Measurements from ENCODE around the gene PKDCC.

Gene PKDCC, protein sequence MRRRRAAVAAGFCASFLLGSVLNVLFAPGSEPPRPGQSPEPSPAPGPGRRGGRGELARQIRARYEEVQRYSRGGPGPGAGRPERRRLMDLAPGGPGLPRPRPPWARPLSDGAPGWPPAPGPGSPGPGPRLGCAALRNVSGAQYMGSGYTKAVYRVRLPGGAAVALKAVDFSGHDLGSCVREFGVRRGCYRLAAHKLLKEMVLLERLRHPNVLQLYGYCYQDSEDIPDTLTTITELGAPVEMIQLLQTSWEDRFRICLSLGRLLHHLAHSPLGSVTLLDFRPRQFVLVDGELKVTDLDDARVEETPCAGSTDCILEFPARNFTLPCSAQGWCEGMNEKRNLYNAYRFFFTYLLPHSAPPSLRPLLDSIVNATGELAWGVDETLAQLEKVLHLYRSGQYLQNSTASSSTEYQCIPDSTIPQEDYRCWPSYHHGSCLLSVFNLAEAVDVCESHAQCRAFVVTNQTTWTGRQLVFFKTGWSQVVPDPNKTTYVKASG

GRCh38 chr2:42047488-42048298 is at the start of gene PKDCC:
Gene PKDCC (plus strand): TSS chr2:42048021. CDS start chr2:42048200, 179 bp downstream.
- TF ChIP-seq CTCF (IDR thresholded peaks at IDR 0.05; ENCODE audit: insufficient read depth, low read depth, low read length, missing control alignments), result no peak
- no peak within 1 kb of the TSS for H3K4me3 ChIP-seq (ENCODE audit: low read length)
- DNase-seq (ENCODE audit: low read depth), result peak; percentile 47

GRCh38 chr2:41998186-41999127 is 49.4 kb upstream of the PKDCC start:
- DNase-seq (ENCODE audit: low read depth), result no peak
- H3K4me3 ChIP-seq (ENCODE audit: low read length), result no peak overlapping the region
- no peak for TF ChIP-seq CTCF (IDR thresholded peaks at IDR 0.05; ENCODE audit: insufficient read depth, low read depth, low read length, missing control alignments)

GRCh38 chr2:41999128-41999480 is 48.7 kb upstream of the PKDCC start:
- DNase-seq (ENCODE audit: low read depth), result no peak
- no peak for TF ChIP-seq CTCF (IDR thresholded peaks at IDR 0.05; ENCODE audit: insufficient read depth, low read depth, low read length, missing control alignments)
- H3K4me3 ChIP-seq (ENCODE audit: low read length), result no peak overlapping the region

- no peak for DNase-seq (ENCODE audit: low read depth)
- H3K4me3 ChIP-seq (ENCODE audit: low read length), result no peak overlapping the region
- no peak for TF ChIP-seq CTCF (IDR thresholded peaks at IDR 0.05; ENCODE audit: insufficient read depth, low read depth, low read length, missing control alignments)
Measured at GRCh38 chr2:41999592-42000281, 48.1 kb upstream of the PKDCC start.

DNA sequence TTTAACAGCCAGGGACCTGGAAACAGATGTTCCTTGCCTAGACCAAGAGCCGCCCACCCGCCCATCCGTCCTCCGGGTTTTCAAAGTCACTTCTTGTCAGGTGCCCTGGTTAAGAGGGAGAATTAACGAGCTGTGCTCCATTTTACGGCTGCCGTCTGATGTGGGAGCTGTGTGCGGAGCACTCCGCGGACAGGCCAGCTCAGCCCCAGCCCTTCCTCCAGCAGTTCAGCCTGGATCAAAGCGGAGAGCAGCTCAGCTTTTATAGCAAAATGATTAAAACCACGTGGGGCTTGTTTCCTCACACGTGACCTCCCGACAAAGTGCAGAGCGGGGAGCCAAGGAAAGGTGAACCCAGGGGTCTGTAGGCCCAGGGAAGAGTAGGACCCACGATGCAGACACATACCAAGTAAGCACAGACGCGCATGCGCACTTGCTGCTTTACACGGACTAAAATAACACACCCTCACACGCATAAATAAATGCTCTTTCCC is 46.1 kb upstream of the PKDCC start:
- H3K4me3 ChIP-seq (ENCODE audit: low read length), result no peak overlapping the region
- TF ChIP-seq CTCF (IDR thresholded peaks at IDR 0.05; ENCODE audit: insufficient read depth, low read depth, low read length, missing control alignments), result no peak
- no peak for DNase-seq (ENCODE audit: low read depth)

DNA sequence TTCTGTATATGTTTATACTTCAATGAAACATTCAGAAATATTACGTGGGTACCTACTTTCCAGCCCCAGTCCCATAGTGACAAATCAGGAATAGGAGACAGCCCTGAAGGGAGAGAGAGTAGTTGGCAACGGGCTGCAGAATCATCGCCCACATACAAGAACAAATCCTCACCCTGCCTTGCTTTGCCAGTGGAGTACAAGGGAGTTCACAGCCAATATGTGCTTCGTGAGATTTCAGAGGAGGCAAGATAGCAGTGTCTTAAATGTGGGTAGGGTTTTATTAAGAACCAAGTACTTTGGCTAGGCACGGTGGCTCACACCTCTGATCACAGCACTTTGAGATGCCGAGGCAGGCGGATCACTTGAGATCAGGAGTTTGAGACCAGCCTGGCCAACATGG is 40.3 kb upstream of the PKDCC start:
- no peak for DNase-seq (ENCODE audit: low read depth)
- TF ChIP-seq CTCF (IDR thresholded peaks at IDR 0.05; ENCODE audit: insufficient read depth, low read depth, low read length, missing control alignments), result no peak
- H3K4me3 ChIP-seq (ENCODE audit: low read length), result no peak overlapping the region
